Fibroblast of mammary gland (primary cell): Measurements from ENCODE around the gene NUP188.
A peak's percentile ranks its signal among the peaks of the same experiment; 100 is the strongest.

Experiments used
- DNase-seq: peaks from one replicate; pipeline ENCODE4 v3.0.0-alpha.2; 2010; ENCODE audit warnings: low read depth
- H3K4me3 ChIP-seq: 2 replicates; pipeline ENCODE4 v1.5.1; 2011; ENCODE audit warnings: low read depth, mild to moderate bottlenecking, low read length, moderate library complexity; ENCODE audit not compliant: control insufficient read depth
- CTCF ChIP-seq: conservative IDR thresholded peaks from 2 replicates; pipeline ENCODE4 v1.5.1; 2011; ENCODE audit warnings: low read depth, low read length, inconsistent platforms; ENCODE audit not compliant: control insufficient read depth, insufficient read depth

NUP188 gene

GRCh38 chr9:128947527-128948301 lies at the start of gene NUP188, which contains the start of gene DOLK:
NUP188 (plus strand) TSS chr9:128947699; CDS start chr9:128947720, 21 bp downstream.
DOLK (minus strand) TSS chr9:128947603; CDS start chr9:128947303, 300 bp downstream.
- peak; percentile 89 for DNase-seq
- TF ChIP-seq CTCF, result no peak
- H3K4me3 ChIP-seq, result peak within 1 kb of the TSS; percentile 95

- H3K4me3 ChIP-seq, result no peak overlapping the region
- DNase-seq, result no peak
- no peak for TF ChIP-seq CTCF
Measured at GRCh38 chr9:128898382-128898781, 49.1 kb upstream of the NUP188 start.

- no peak for TF ChIP-seq CTCF
- DNase-seq, result no peak
- no peak overlapping the region for H3K4me3 ChIP-seq
Measured at GRCh38 chr9:128898845-128899565, 48.5 kb upstream of the NUP188 start.

GRCh38 chr9:128899566-128900322 lies 47.8 kb upstream of the NUP188 start:
- no peak overlapping the region for H3K4me3 ChIP-seq
- DNase-seq, result no peak
- TF ChIP-seq CTCF, result no peak

- no peak overlapping the region for H3K4me3 ChIP-seq
- TF ChIP-seq CTCF, result no peak
- no peak for DNase-seq
Measured at GRCh38 chr9:128901379-128901778, 46.1 kb upstream of the NUP188 start.

GRCh38 chr9:128901822-128902221 lies 45.7 kb upstream of the NUP188 start:
- no peak for TF ChIP-seq CTCF
- DNase-seq, result no peak
- H3K4me3 ChIP-seq, result no peak overlapping the region
